ENCODE results near the gene STARD7. TPM values are rescaled to one million over a fixed set of nuclear protein-coding genes. Genes with fewer than 3 reads are reported as not detected.

STARD7 gene
- total RNA-seq, 1 donor from 2014 or later: 96.1 TPM

DNA sequence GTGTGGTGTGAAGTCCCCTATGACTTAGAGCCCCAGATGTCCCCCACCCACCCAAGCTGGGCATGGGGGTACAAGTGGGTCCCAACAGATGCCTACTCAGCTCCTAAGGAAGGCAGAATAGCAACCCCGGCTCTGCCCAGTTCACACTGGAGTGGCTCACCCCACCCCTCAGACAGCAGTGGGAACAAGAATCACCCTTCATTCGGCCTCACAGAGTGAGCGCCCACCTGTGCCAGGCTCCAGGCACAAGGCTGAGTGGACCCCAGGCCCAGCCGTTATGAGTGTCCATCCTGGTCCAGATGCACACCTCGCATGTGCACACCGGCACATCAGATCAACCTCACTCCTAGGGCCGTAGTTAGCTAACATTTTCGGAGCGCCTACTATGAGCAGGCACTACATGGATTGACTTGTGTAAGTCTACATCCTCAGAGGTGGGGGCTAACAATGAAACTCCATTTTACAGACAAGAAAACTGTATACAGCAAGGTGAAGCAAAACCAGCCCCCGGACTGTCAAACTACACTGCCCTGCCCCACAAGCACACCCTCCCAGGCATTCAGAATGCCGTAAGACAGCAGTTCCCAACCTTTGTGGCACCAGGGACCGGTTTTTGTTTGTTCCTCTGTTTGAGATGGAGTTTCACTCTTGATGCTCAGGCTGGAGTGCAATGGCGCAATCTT, 67.5 kb downstream of the STARD7 start:
- Histone ChIP-seq H3K27me3 (ENCODE audit: control insufficient read depth, insufficient read depth, low read length) (peaks cover 14% of the 10 kb centered on the region), H3K4me3 (ENCODE audit: low read depth, low read length) (no peak overlapping the region), H3K36me3 (ENCODE audit: control insufficient read depth, insufficient read depth, low read length) (no peaks in the 10 kb centered on the region)
- TF ChIP-seq, protein P1, sequence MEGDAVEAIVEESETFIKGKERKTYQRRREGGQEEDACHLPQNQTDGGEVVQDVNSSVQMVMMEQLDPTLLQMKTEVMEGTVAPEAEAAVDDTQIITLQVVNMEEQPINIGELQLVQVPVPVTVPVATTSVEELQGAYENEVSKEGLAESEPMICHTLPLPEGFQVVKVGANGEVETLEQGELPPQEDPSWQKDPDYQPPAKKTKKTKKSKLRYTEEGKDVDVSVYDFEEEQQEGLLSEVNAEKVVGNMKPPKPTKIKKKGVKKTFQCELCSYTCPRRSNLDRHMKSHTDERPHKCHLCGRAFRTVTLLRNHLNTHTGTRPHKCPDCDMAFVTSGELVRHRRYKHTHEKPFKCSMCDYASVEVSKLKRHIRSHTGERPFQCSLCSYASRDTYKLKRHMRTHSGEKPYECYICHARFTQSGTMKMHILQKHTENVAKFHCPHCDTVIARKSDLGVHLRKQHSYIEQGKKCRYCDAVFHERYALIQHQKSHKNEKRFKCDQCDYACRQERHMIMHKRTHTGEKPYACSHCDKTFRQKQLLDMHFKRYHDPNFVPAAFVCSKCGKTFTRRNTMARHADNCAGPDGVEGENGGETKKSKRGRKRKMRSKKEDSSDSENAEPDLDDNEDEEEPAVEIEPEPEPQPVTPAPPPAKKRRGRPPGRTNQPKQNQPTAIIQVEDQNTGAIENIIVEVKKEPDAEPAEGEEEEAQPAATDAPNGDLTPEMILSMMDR (IDR thresholded peaks at IDR 0.05; ENCODE audit: insufficient read depth, low read length, poor library complexity, severe bottlenecking): no peak
- no peak for DNase-seq (ENCODE audit: low read depth)

- no peak overlapping the region for H3K4me3 ChIP-seq (ENCODE audit: low read depth, low read length)
- peaks cover 19% of the 10 kb centered on the region for H3K27me3 ChIP-seq (ENCODE audit: control insufficient read depth, insufficient read depth, low read length)
- H3K36me3 ChIP-seq (ENCODE audit: control insufficient read depth, insufficient read depth, low read length): no peaks in the 10 kb centered on the region
- no peak for DNase-seq (ENCODE audit: low read depth)
- TF ChIP-seq, protein P1 (IDR thresholded peaks at IDR 0.05; ENCODE audit: insufficient read depth, low read length, poor library complexity, severe bottlenecking): no peak
These were observed 69.4 kb downstream of the STARD7 start for GRCh38 chr2:96139181-96139758.

DNA sequence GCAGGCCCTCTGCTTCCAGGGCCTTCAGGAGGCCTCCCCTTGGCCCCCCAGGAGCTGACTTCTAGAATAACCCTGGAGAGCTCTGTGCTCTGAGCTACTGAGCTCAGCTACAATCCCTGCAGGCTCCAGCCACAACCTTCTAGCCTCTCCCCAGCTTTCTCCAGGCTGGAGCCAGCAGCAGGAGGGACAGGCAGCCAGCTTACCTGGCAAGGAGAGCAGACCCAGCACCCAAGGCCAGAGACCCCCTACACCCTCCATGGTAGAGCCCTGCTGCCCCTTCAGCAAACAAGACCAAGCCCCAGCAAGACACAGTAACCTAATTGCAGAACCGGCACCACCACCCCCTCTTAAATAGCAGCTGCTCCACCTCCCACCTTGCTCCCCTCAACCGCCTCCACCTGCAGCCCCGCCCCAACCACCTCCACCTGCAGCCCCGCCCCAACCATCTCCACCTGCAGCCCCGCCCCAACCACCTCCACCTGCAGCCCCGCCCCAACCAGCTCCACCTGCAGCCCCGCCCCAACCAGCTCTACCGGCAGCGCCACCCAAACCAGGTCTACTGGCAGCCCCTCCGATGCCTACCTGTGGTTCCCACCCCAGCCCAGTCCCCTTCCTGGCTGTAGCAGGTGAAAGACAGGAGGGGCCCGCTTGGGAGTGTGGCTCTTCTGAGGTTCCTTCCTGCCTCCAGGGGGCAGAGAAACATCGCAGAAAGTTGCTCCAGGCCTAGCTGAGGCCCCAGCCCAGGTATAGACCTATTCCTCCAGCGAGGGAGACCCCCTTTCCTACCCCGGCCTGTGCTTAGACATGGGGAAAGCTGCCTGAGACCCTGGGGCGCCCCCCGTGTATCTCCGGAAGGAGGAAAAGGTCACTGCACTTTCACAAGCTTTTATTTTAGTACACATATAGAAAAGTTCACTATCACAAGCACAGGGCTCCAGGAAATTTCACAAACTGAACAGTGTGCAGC, 70.2 kb downstream of the STARD7 start, which contains the start of gene ASTL:
Gene ASTL (minus strand): TSS at position 324 of the 967 bp plus-strand sequence. CDS start 66 bp downstream, at position 258.
- no peak within 1 kb of the TSS for H3K4me3 ChIP-seq (ENCODE audit: low read depth, low read length)
- no peaks in the 10 kb centered on the region for H3K36me3 ChIP-seq (ENCODE audit: control insufficient read depth, insufficient read depth, low read length)
- peaks cover 19% of the 10 kb centered on the region for H3K27me3 ChIP-seq (ENCODE audit: control insufficient read depth, insufficient read depth, low read length)
- DNase-seq (ENCODE audit: low read depth): no peak
- TF ChIP-seq, protein P1 (IDR thresholded peaks at IDR 0.05; ENCODE audit: insufficient read depth, low read length, poor library complexity, severe bottlenecking): peak; percentile 77

DNA sequence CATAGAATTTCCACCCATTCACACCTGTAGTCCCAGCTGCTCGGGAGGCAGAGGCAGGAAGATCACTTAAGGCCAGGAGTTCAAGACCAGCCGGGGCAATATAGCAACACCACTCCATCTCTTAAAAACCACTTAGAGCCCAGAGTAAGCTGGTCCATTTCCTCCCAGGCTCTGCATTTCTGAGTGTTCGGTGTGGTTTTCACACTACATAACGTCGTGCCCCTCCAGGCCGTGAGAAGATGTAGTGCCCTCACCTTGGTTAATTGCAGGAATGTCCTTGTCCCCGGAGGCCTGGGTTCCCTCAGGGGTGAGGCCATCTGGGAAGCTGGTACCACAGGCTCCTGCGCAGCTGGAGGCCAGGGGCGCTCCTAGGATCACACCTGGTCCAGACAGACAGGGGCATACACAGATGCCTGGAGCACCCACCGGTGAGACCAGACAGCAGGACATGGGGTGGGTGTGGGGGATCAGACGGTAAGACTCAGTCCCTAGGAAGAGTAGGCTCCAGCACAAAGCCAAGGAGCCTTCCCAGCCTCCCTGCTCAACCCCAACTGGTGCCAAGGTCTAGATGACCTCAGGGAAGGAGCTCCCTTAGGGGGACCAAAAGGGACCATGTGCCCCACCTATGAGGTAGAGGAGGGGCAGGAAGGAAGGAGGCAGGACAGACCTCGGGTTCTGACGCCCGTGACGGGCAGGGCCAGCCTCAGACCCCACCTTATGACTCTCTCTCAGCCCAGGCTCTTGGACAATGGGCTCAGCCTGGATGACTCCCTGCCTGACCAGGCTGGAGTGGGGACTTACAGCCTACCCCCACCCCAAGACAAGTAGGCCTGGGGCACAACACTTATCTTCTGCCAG, 71.1 kb downstream of the STARD7 start:
- Histone ChIP-seq H3K36me3 (ENCODE audit: control insufficient read depth, insufficient read depth, low read length) (no peaks in the 10 kb centered on the region), H3K27me3 (ENCODE audit: control insufficient read depth, insufficient read depth, low read length) (peaks cover 19% of the 10 kb centered on the region), H3K4me3 (ENCODE audit: low read depth, low read length) (no peak overlapping the region)
- TF ChIP-seq, protein P1 (IDR thresholded peaks at IDR 0.05; ENCODE audit: insufficient read depth, low read length, poor library complexity, severe bottlenecking): no peak
- no peak for DNase-seq (ENCODE audit: low read depth)

DNA sequence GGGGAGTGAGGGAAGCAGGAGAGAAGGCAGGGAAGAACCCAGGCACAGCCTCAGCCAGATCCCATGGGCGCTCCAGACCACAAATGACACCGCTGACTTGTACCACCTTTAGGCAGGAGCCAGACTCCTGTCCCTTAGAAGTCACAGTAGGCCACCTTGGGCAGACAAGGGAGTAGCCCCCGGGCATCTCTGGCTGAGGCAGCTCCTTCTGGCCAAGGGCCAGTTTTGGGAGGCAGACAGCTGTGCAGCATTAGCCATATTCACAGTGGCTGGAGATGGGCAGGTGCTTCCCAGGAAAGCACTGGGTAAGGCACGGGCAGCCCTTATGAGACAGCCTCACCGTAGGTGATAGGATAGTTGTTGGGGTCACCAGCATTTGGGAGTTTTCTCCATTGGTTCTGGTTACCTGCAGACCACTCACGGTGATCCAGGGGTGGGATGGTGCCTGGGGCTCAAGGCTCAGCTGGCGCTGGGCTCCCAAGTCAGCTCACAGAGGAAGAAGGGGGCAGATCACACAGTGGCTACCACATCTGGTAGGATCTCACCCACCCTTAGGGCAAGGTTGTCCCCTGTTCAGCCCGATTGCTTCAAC, 72.4 kb downstream of the STARD7 start:
- no peak for DNase-seq (ENCODE audit: low read depth)
- H3K27me3 ChIP-seq (ENCODE audit: control insufficient read depth, insufficient read depth, low read length): peaks cover 23% of the 10 kb centered on the region
- no peak overlapping the region for H3K4me3 ChIP-seq (ENCODE audit: low read depth, low read length)
- TF ChIP-seq, protein P1 (IDR thresholded peaks at IDR 0.05; ENCODE audit: insufficient read depth, low read length, poor library complexity, severe bottlenecking): no peak
- H3K36me3 ChIP-seq (ENCODE audit: control insufficient read depth, insufficient read depth, low read length): no peaks in the 10 kb centered on the region
